GM21515 (cell line): Measurements from ENCODE around the gene FAM25A.
A peak's percentile ranks its signal among the peaks of the same experiment; 100 is the strongest.
"Not testable (repeated sequence)": the region's sequence is repeated elsewhere in the genome, so short reads cannot be mapped to it uniquely, and the experiment has no call there.

ENCODE experiments used
- ATAC-seq: cut with Tn5 transposase; IDR thresholded peaks from one replicate; pipeline ENCODE4 v1.9.1; 2021; ENCODE audit not compliant: unreplicated experiment

Gene FAM25A

GRCh38 chr10:87020056-87020455 lies at the start of gene FAM25A:
FAM25A (plus strand) TSS chr10:87020294; CDS start chr10:87020325, 31 bp downstream.
- ATAC-seq = not testable (repeated sequence)

GRCh38 chr10:86970982-86971231 lies 49.2 kb upstream of the FAM25A start:
- no peak for ATAC-seq

GRCh38 chr10:86971232-86971991 lies 48.7 kb upstream of the FAM25A start:
- peak; percentile 74 for ATAC-seq

- no peak for ATAC-seq
Measured at GRCh38 chr10:86972613-86973380, 47.3 kb upstream of the FAM25A start.

GRCh38 chr10:86974484-86974883 lies 45.6 kb upstream of the FAM25A start:
- no peak for ATAC-seq

- no peak for ATAC-seq
Measured at GRCh38 chr10:86976362-86977056, 43.6 kb upstream of the FAM25A start.

GRCh38 chr10:86978457-86978856 lies 41.6 kb upstream of the FAM25A start:
- not testable (repeated sequence) for ATAC-seq

GRCh38 chr10:86979296-86979818 lies 40.7 kb upstream of the FAM25A start:
- ATAC-seq = no peak

- ATAC-seq = no peak
Measured at GRCh38 chr10:86979977-86980448, 40.1 kb upstream of the FAM25A start.

GRCh38 chr10:86981020-86981419 lies 39.1 kb upstream of the FAM25A start:
- ATAC-seq = not testable (repeated sequence)

- ATAC-seq = no peak
Measured at GRCh38 chr10:86981716-86982115, 38.4 kb upstream of the FAM25A start.

GRCh38 chr10:86984498-86984897 lies 35.6 kb upstream of the FAM25A start:
- not testable (repeated sequence) for ATAC-seq

GRCh38 chr10:86988520-86988919 lies 31.6 kb upstream of the FAM25A start:
- ATAC-seq = no peak

- ATAC-seq = not testable (repeated sequence)
Measured at GRCh38 chr10:86991362-86991761, 28.7 kb upstream of the FAM25A start.

- no peak for ATAC-seq
Measured at GRCh38 chr10:86992456-86992855, 27.6 kb upstream of the FAM25A start.

GRCh38 chr10:86992929-86993328 lies 27.2 kb upstream of the FAM25A start:
- ATAC-seq = no peak

GRCh38 chr10:86999802-87000403 lies 20.2 kb upstream of the FAM25A start:
- ATAC-seq = not testable (repeated sequence)

GRCh38 chr10:87000491-87000890 lies 19.6 kb upstream of the FAM25A start:
- ATAC-seq = no peak

- ATAC-seq = not testable (repeated sequence)
Measured at GRCh38 chr10:87007124-87007523, 13.0 kb upstream of the FAM25A start.

- ATAC-seq = not testable (repeated sequence)
Measured at GRCh38 chr10:87007674-87008073, 12.4 kb upstream of the FAM25A start.

- not testable (repeated sequence) for ATAC-seq
Measured at GRCh38 chr10:87008303-87008702, 11.8 kb upstream of the FAM25A start.
